Measurements from ENCODE around the gene HAAO.

DNA sequence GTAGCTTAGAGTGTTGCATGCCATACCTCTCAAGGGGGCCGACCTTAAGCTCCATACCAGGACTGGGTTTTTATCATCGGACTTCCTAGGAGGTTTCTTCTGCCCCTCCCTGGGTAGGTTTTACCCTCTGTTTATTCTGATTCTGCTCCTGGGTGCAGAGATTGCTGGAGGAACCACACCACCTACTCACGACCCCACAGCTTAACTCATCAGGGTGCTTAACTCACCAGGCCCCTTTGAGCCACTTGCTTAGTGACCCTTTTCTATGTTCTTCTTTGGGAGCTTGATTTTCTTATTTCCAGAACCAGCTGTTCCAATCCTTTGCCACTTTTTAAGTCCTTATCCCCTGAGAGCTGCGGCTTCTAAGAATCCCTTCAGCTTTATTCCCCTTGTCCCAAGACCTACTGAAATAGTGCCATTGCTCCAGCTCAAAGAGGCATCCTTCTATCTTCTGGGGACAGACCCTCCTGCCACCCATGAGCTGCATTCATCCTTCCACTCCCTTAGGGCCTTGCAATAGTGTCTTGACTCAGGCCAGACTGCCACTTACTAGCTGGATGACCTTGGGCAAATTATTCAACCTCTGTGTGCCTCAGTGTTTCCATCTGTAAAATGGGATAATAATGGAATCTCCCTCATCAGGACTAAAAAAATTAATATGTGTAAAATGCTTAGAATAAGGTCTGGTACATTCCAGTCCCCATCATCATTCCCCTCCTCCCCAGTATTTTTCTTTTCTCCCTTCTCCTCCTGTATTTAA, 34.2 kb downstream of the HAAO start:
- TF ChIP-seq POLR2AphosphoS5 (IDR thresholded peaks at IDR 0.05; ENCODE audit: low read depth, low read length): no peak
- no peak for TF ChIP-seq TAF1 (IDR thresholded peaks at IDR 0.05; ENCODE audit: low read depth, low read length)

All from GM12891 (cell line).